Smooth muscle cell (in vitro differentiated cells): Measurements from ENCODE around the gene GPX5. TPM values are rescaled to one million over a fixed set of nuclear protein-coding genes. Genes with fewer than 3 reads are reported as not detected.

Experiments used
- DNase-seq: peaks from one replicate; lab custom pipeline; 2025; ENCODE audit not compliant: unreplicated experiment; lab: John Stamatoyannopoulos, UW
- H2AFZ ChIP-seq: fragments of 200-600 bp; sonication (generic); 2 replicates; pipeline ENCODE4 v1.6.0; 2016; ENCODE audit warnings: antibody characterized with exemption, low read depth, mild to moderate bottlenecking
- H3F3A ChIP-seq: fragments of 200-600 bp; sonication (generic); 2 replicates; pipeline ENCODE4 v1.6.0; 2017; ENCODE audit warnings: antibody characterized with exemption, low read depth
- H3K27ac ChIP-seq: fragments of 200-600 bp; sonication (generic); 2 replicates; pipeline ENCODE4 v1.5.1; 2016; ENCODE audit warnings: low read depth, mild to moderate bottlenecking
- H3K27me3 ChIP-seq: fragments of 200-600 bp; sonication (generic); 2 replicates; pipeline ENCODE4 v1.6.1; 2016; ENCODE audit warnings: low read depth, mild to moderate bottlenecking
- H3K36me3 ChIP-seq: fragments of 200-600 bp; sonication (generic); 2 replicates; pipeline ENCODE4 v1.5.1; 2016; ENCODE audit warnings: low read depth
- H3K4me1 ChIP-seq: fragments of 200-600 bp; sonication (generic); 2 replicates; pipeline ENCODE4 v1.5.1; 2016; ENCODE audit warnings: low read depth
- H3K4me2 ChIP-seq: fragments of 200-600 bp; sonication (generic); 2 replicates; pipeline ENCODE4 v1.6.0; 2016; ENCODE audit warnings: mild to moderate bottlenecking
- H3K4me3 ChIP-seq: fragments of 200-600 bp; sonication (generic); 2 replicates; pipeline ENCODE4 v1.5.1; 2016; ENCODE audit warnings: mild to moderate bottlenecking
- H3K79me2 ChIP-seq: fragments of 200-600 bp; sonication (generic); 2 replicates; pipeline ENCODE4 v1.6.0; 2016; ENCODE audit warnings: low read depth, mild to moderate bottlenecking
- H3K9ac ChIP-seq: fragments of 200-600 bp; sonication (generic); 2 replicates; pipeline ENCODE4 v1.6.0; 2016; ENCODE audit warnings: low read depth
- H3K9me3 ChIP-seq: fragments of 200-600 bp; sonication (generic); replicated peaks from 2 replicates; pipeline ENCODE4 v1.5.1; 2016; ENCODE audit warnings: low read depth
- H4K20me1 ChIP-seq: fragments of 200-600 bp; sonication (generic); 2 replicates; pipeline ENCODE4 v1.6.0; 2016; ENCODE audit warnings: low read depth
- CTCF ChIP-seq: fragments of 200-600 bp; sonication (generic); IDR thresholded peaks from 2 replicates; pipeline ENCODE4 v1.5.1; 2017; ENCODE audit warnings: borderline replicate concordance, mild to moderate bottlenecking, antibody characterized with exemption; ENCODE audit not compliant: insufficient read depth, poor library complexity, severe bottlenecking
- WGBS: methylation state at CpG from one replicate; pipeline ENCODE4 v1.1.7; 2016; ENCODE audit warnings: low lambda C conversion rate; 5-methylcytosine and 5-hydroxymethylcytosine counted together
- polyA plus RNA-seq: library from polyadenylated mRNA; unstranded; fragments of >200 nt; fragmentation: Nextera tagmentation; extraction: Ambion mirVana; gene quantifications from 2 replicates; pipeline ENCODE4 v1.2.1, GENCODE V29; 2016
- total RNA-seq: library from RNA; depleted of rRNA; stranded (reverse); fragments of >200 nt; gene quantifications from 2 replicates; pipeline ENCODE4 v1.2.3, GENCODE V29; 2014

The GPX5 gene
- total and polyA plus RNA-seq, 2 experiments from 2014 or later = 9.5 to 12.8 TPM

DNA sequence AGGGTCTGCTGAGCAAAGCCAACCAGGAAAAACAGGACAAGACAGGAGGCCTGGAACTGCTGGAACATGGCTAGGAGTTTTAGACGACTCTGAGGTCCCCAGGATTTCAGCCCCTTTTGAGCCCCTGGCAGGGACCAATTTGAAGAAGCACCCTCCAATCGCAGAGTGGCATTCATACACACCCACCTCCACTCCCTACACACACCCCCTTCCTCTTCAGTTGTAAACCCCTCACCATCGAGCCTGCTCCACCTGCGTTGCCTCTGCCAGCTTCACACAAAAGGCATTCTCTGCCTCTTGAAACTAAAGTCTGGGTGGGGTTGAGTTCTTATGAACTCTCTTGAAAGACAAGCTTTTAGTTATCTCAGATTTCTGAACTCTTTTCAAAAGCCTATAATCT is 10.0 kb upstream of the GPX5 start, which contains the start of gene GPX6:
GPX6 (minus strand) TSS at position 118 of the 400 bp plus-strand sequence; CDS start at position 68, 50 bp downstream.
- H3K27me3 ChIP-seq = peaks cover 16% of the 10 kb centered on the region
- no peaks in the 10 kb centered on the region for H3K79me2 ChIP-seq
- 74% methylated on average over 4 of the region's 4 CpGs for WGBS
- H3K4me2 ChIP-seq = no peak within 1 kb of the TSS
- H3F3A ChIP-seq = no peaks in the 10 kb centered on the region
- no peak within 1 kb of the TSS for H2AFZ ChIP-seq
- H3K9me3 ChIP-seq = no peaks in the 10 kb centered on the region
- no peak for DNase-seq
- H3K36me3 ChIP-seq = no peaks in the 10 kb centered on the region
- H3K4me3 ChIP-seq = no peak within 1 kb of the TSS
- H3K9ac ChIP-seq = no peak within 1 kb of the TSS
- no peaks in the 10 kb centered on the region for H4K20me1 ChIP-seq
- H3K27ac ChIP-seq = no peak within 1 kb of the TSS
- no peaks in the 10 kb centered on the region for H3K4me1 ChIP-seq
- no peak for TF ChIP-seq CTCF

- peaks cover 4% of the 10 kb centered on the region for H3K4me1 ChIP-seq
- no peak overlapping the region for H2AFZ ChIP-seq
- no peak overlapping the region for H3K9ac ChIP-seq
- no peaks in the 10 kb centered on the region for H3F3A ChIP-seq
- no peaks in the 10 kb centered on the region for H3K36me3 ChIP-seq
- peaks cover 16% of the 10 kb centered on the region for H3K27me3 ChIP-seq
- no peak overlapping the region for H3K4me2 ChIP-seq
- no peak overlapping the region for H3K27ac ChIP-seq
- H3K4me3 ChIP-seq = no peak overlapping the region
- H3K79me2 ChIP-seq = no peaks in the 10 kb centered on the region
- no peaks in the 10 kb centered on the region for H3K9me3 ChIP-seq
- H4K20me1 ChIP-seq = no peaks in the 10 kb centered on the region
- no peak for TF ChIP-seq CTCF
- DNase-seq = no peak
- WGBS = 88% methylated on average over 2 of the region's 2 CpGs
These were observed 7.7 kb upstream of the GPX5 start for GRCh38 chr6:28517964-28518363.

GRCh38 chr6:28522594-28523240 is 3.0 kb upstream of the GPX5 start:
- Histone ChIP-seq H3K36me3 (no peaks in the 10 kb centered on the region), H3K9me3 (no peaks in the 10 kb centered on the region), H3K27me3 (no peaks in the 10 kb centered on the region), H3K4me3 (no peak overlapping the region), H3K79me2 (no peaks in the 10 kb centered on the region), H3F3A (no peaks in the 10 kb centered on the region), H3K27ac (no peak overlapping the region), H3K4me1 (peaks cover 16% of the 10 kb centered on the region), H4K20me1 (no peaks in the 10 kb centered on the region), H3K9ac (no peak overlapping the region), H3K4me2 (no peak overlapping the region), H2AFZ (peak overlapping the region; percentile 49)
- DNase-seq = no peak
- TF ChIP-seq CTCF = no peak

- Histone ChIP-seq H3K4me1 (peaks cover 16% of the 10 kb centered on the region), H3K4me3 (no peak overlapping the region), H3K9me3 (no peaks in the 10 kb centered on the region), H3K79me2 (no peaks in the 10 kb centered on the region), H3K4me2 (peak overlapping the region; percentile 31), H3K27me3 (no peaks in the 10 kb centered on the region), H2AFZ (peak overlapping the region; percentile 49), H4K20me1 (no peaks in the 10 kb centered on the region), H3K9ac (no peak overlapping the region), H3K27ac (peak overlapping the region; percentile 39), H3F3A (no peaks in the 10 kb centered on the region), H3K36me3 (no peaks in the 10 kb centered on the region)
- DNase-seq = no peak
- TF ChIP-seq CTCF = no peak
- 17% methylated on average over 3 of the region's 3 CpGs for WGBS
These were observed 2.4 kb upstream of the GPX5 start for GRCh38 chr6:28523241-28523622.
